Colonic mucosa (tissue), 4 donors: ENCODE data around the gene HSDL1. TPM values are rescaled to one million over a fixed set of nuclear protein-coding genes. Genes with fewer than 3 reads are reported as not detected.

Experiments
- DNase-seq: peaks from one replicate; pipeline ENCODE4 v3.0.0-alpha.2; 2020
- H3K27ac ChIP-seq: fragments of 200-600 bp; one replicate; pipeline ENCODE4 v1.8.0; 2021
- H3K27me3 ChIP-seq: fragments of 200-600 bp; one replicate; pipeline ENCODE4 v1.8.0; 2021
- H3K36me3 ChIP-seq: fragments of 200-600 bp; one replicate; pipeline ENCODE4 v1.8.0; 2021
- H3K4me1 ChIP-seq: fragments of 200-600 bp; one replicate; pipeline ENCODE4 v1.8.0; 2021; ENCODE audit warnings: mild to moderate bottlenecking
- H3K4me3 ChIP-seq: fragments of 200-600 bp; one replicate; pipeline ENCODE4 v1.8.0; 2021
- H3K9ac ChIP-seq, 2 donors: one replicate each; pipeline ENCODE4 v1.7.0; 2013; ENCODE audit warnings: control low read depth in 2 of 2, low read depth in 2 of 2, low read length in 2 of 2
- H3K9me3 ChIP-seq: fragments of 200-600 bp; one replicate; pipeline ENCODE4 v1.8.0; 2021
- intact Hi-C: fragments of 100-400 bp; cut with DNase I; formaldehyde crosslinking; loops from one replicate; pipeline ENCODE4 v1.14.1; 2022
- total RNA-seq, 2 donors: library from RNA; stranded (reverse); fragmentation: NEBNext Ultra II Directional in 1 of 2; extraction: Animal tissue kit (Norgen Biotek cat#: 25700) in 1 of 2; gene quantifications; one replicate each; pipeline ENCODE4 v1.2.1, GENCODE V29; 2021
- TF ChIP-seq, protein P1 (sequence below): fragments of 200-600 bp; IDR thresholded peaks from one replicate; pipeline ENCODE4 v1.8.0; 2022; ENCODE audit warnings: antibody characterized with exemption, mild to moderate bottlenecking
- donor health status: healthy.
- donor health status: DM: no; HTN: no; CAD: no.
- donor health status: DM: no; HTN: no; CAD: no.

HSDL1 gene
- total RNA-seq, 2 donors from 2014 or later = 10.7 to 12.9 TPM

- H3K9me3 ChIP-seq = no peaks in the 10 kb centered on the region
- H3K4me3 ChIP-seq = no peak overlapping the region
- TF ChIP-seq, protein P1, sequence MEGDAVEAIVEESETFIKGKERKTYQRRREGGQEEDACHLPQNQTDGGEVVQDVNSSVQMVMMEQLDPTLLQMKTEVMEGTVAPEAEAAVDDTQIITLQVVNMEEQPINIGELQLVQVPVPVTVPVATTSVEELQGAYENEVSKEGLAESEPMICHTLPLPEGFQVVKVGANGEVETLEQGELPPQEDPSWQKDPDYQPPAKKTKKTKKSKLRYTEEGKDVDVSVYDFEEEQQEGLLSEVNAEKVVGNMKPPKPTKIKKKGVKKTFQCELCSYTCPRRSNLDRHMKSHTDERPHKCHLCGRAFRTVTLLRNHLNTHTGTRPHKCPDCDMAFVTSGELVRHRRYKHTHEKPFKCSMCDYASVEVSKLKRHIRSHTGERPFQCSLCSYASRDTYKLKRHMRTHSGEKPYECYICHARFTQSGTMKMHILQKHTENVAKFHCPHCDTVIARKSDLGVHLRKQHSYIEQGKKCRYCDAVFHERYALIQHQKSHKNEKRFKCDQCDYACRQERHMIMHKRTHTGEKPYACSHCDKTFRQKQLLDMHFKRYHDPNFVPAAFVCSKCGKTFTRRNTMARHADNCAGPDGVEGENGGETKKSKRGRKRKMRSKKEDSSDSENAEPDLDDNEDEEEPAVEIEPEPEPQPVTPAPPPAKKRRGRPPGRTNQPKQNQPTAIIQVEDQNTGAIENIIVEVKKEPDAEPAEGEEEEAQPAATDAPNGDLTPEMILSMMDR = peak; percentile 52
- peak; percentile 74 for DNase-seq
- H3K27ac ChIP-seq = no peak overlapping the region
- no peaks in the 10 kb centered on the region for H3K27me3 ChIP-seq
- no peaks in the 10 kb centered on the region for H3K36me3 ChIP-seq
- intact Hi-C loops = no loop called here
- no peak overlapping the region for H3K9ac ChIP-seq
- H3K4me1 ChIP-seq = peaks cover 4% of the 10 kb centered on the region
Measured at GRCh38 chr16:84175350-84176081, 30.5 kb upstream of the HSDL1 start.

DNA sequence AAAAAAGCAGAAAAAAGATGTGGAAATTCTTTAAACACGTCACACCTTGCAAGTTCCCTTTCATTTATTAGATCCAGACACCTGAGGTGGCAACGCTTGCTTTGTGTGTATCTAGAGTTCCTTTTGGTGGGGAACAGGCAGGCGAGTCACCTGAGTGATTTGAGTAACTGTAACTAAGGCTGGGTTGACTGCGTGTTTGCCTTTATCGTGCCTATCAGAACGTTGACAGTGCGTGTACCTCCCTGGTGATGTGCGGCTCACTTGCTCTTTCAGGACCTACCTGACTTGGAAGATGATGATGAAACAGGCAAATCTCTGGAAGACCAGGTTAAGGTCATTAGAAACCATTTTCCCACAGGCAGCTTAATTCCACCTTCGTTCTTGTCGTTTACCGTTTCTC is 29.4 kb upstream of the HSDL1 start:
- Histone ChIP-seq H3K27me3 (no peaks in the 10 kb centered on the region), H3K4me1 (peaks cover 4% of the 10 kb centered on the region), H3K9me3 (no peaks in the 10 kb centered on the region), H3K27ac (no peak overlapping the region), H3K9ac (no peak overlapping the region), H3K4me3 (no peak overlapping the region), H3K36me3 (no peaks in the 10 kb centered on the region)
- TF ChIP-seq, protein P1 = no peak
- intact Hi-C loops = no loop called here
- DNase-seq = no peak

- H3K36me3 ChIP-seq = no peaks in the 10 kb centered on the region
- H3K4me1 ChIP-seq = no peaks in the 10 kb centered on the region
- intact Hi-C loops = no loop called here
- no peak overlapping the region for H3K9ac ChIP-seq
- DNase-seq = no peak
- no peaks in the 10 kb centered on the region for H3K9me3 ChIP-seq
- H3K4me3 ChIP-seq = no peak overlapping the region
- no peaks in the 10 kb centered on the region for H3K27me3 ChIP-seq
- H3K27ac ChIP-seq = no peak overlapping the region
- TF ChIP-seq, protein P1 = no peak
Measured at GRCh38 chr16:84169765-84170310, 24.9 kb upstream of the HSDL1 start.

DNA sequence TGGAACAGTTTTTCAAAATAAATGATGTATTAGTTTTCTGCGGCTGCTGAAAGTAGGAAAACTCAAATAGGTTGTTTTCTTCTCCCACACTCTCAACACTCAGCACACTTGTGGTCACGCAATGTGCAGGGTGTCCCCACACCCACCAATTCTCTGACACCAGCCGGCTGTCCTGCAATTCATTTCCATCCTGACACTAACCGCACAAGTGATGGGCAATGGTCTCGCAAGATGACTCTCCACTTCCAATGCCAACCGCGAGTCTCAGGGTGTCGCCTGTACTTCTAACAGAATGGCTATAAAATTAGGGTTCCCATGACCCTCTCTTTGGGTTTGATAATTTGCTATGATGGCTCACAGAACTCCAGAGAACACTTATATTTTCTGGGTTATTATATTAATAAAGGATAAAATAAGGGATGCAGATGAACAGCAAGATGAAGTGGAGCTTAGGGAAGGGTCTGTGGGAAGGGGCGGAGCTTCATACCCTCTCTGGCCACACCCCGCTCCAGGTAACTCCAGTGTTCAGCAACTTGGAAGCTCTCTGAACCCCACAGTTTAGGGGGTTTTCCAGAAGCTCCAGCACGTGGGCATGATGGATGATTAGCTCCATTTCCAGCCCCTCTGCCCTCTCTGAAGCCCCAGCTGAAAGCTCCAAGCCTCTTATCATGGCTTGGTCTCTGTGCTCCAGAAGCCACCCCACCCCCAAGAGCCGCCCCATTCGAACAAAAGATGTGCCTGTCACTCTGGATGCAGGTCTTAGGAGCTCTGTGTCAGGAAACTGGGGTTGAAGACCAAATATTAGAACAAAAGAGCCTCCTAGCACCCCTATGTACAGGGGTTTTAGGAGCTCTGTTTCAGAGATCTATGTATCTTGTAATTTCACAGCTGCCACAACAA is 22.1 kb upstream of the HSDL1 start:
- Histone ChIP-seq H3K9ac (no peak overlapping the region), H3K9me3 (no peaks in the 10 kb centered on the region), H3K4me1 (no peaks in the 10 kb centered on the region), H3K4me3 (no peak overlapping the region), H3K36me3 (no peaks in the 10 kb centered on the region), H3K27ac (no peak overlapping the region), H3K27me3 (no peaks in the 10 kb centered on the region)
- intact Hi-C loops = no loop called here
- DNase-seq = no peak
- TF ChIP-seq, protein P1 = no peak

DNA sequence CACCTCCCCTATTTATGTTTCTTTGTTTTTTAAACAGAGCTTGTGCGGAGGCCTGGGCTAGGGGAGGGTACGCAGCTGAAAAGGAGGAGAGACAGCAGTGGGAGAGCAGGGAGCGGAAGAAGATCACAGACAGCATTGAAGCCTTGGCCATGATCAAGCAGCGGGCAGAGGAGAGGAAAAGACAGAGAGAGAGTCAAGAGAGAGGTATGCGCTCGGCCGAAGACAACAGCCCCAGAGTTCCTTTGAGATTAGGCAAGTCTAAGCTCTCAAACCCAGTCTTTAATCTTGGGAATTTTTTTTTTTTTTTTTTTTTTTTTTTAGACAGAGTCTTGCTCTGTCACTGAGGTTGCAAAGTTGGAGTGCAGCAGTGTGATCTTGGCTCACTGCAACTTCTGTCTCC is 20.8 kb upstream of the HSDL1 start:
- H3K27ac ChIP-seq = no peak overlapping the region
- H3K4me3 ChIP-seq = no peak overlapping the region
- no peaks in the 10 kb centered on the region for H3K36me3 ChIP-seq
- TF ChIP-seq, protein P1 = no peak
- no peak for DNase-seq
- H3K9me3 ChIP-seq = no peaks in the 10 kb centered on the region
- H3K4me1 ChIP-seq = no peaks in the 10 kb centered on the region
- no peak overlapping the region for H3K9ac ChIP-seq
- intact Hi-C loops = no loop called here
- H3K27me3 ChIP-seq = no peaks in the 10 kb centered on the region
